HG02759 (cell line): Measurements from ENCODE around the gene SYCP3.
"Not testable (repeated sequence)": the region's sequence is repeated elsewhere in the genome, so short reads cannot be mapped to it uniquely, and the experiment has no call there.

Source experiments
- ATAC-seq: cut with Tn5 transposase; IDR thresholded peaks from one replicate; pipeline ENCODE4 v1.9.1; 2021; ENCODE audit warnings: mild to moderate bottlenecking, moderate library complexity; ENCODE audit not compliant: unreplicated experiment

The SYCP3 gene

DNA sequence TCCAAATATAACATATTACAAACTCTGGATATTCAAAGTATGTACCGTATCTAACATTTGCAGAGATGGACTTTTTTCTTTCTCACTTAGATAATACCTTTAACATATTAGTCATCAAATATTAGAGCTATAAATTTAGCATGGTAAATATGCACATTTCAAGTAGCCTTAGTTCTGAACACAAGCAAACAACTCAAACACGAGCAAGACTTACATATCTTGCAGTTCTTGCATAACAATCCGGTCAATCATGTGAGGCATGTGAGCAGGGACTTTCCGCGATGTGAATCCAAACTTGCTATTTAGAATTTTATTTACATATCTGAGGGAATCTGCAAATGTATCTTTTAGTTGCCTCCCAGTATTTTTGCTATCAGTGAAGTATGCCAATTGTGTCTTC, 22.1 kb upstream of the SYCP3 start:
- ATAC-seq: no peak

DNA sequence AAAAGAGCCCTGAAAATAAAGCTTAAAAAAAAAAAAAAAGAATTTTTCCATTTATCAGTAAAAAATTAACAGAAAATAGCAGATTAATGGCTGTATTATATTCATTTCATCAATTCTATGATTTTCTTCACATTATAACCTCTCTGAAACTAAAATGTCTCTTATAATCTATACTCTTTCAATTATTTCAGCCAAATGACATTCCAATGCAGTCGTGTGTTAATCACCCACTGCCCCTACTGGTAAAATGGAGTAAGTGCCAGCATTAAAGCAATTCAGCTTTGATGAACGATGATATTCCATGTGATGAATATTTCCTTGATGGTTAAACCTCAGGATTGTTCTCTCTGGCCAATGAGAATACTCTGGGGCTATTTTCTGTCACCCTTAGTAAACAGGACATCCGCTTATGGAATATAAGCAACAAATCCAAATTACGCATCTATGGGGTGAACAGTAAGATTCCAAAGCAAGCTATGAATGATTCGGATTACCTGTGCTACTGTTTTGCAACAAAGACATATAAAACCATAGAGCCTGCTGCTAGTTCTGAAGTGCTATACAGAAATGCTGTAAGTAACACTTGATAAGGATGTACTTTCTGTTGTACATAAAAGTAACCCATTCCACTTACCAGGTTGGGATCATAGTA, 20.3 kb upstream of the SYCP3 start:
- ATAC-seq: no peak

DNA sequence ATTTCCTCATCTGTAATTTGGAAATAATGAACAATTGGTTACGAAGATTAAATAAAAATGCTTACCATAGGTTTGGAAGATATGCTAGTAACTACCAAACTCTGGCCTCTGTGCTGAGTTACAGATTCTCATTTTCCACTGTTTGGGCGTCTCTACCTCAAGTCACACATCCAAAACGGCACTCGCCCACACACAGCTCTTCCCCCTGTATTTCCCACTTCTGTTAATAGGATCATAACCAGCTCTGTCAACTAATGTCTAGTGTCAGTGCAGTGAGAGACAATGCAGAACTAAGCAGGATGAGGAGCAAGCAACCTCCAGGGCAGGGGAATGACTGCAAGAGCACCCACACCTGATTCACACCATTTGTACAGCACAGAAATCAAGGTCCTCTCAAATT, 10.9 kb upstream of the SYCP3 start:
- ATAC-seq: no peak

DNA sequence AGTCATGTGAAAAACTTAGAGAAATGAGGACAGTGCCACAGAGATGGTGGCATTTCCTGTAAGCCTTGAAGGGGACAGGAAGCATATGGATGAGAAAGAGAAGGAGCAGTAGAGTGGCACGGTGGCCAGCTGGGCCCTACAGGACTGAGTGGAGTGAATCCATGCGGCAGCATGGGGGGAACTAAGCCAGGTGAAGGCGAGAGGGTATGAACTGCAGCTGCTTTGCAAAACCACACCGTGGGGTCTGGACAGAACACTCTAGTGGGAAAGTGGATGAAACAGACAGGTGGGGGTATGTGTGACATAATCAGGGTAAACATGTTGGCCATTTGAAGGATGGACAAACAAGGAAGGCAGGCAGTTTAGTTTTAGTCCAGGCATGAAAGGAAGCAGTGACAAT, 10.4 kb upstream of the SYCP3 start:
- ATAC-seq: no peak

DNA sequence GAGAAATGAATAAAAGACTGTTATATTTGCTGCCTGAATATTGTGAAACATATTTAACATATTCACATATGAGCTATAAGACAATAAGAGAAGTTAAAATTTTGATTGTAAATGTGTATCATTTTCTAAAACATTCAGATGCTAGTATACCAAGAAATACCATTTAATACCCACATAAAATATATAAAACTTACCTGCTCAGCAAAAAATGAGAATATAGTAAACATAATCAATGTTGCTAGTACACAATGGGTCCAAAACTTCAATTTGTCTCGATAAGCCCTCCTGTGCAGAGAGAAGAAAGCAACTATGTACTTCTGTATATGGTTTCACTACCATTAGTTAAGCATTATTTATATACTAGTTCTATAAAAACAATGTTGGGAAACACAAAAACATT, 9.6 kb upstream of the SYCP3 start:
- no peak for ATAC-seq

DNA sequence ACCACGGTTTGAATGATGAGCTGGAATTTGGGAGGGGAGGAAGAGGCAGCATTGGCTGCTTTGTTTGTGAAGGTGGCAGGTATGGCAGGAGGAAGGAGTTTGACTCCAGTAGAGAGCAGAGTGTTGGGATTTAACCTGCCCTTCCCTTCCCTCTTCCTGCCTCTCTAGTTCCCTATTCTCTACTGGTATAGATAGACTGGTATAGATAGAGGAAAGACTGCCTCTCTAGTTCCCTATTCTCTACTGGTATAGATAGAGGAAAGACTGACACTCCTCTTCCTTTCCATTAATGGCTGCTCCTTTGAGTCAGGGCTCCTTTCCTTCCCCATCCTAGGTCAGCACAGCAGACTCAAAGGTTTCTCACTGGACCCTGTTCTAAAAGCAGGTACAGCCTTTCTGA, 8.4 kb upstream of the SYCP3 start:
- no peak for ATAC-seq

DNA sequence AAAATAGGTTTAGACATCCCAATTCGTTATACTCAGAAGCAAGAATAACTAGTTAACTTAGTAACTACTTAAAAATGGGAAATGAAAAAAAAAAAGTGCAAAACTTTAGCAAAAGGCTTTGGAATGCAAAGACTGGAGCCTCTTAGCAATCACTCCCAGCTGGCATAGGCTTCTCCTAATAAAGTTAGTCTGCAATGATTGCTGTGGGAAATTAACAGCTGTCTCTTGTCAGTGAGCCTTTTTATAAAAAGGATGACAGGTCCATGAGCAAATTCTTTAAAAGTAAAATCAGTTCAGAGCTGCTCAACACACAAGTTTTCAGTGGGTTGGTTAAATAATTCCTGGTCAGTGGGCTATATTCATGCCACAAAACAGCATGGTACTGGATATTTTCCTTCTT, 7.4 kb upstream of the SYCP3 start:
- no peak for ATAC-seq

DNA sequence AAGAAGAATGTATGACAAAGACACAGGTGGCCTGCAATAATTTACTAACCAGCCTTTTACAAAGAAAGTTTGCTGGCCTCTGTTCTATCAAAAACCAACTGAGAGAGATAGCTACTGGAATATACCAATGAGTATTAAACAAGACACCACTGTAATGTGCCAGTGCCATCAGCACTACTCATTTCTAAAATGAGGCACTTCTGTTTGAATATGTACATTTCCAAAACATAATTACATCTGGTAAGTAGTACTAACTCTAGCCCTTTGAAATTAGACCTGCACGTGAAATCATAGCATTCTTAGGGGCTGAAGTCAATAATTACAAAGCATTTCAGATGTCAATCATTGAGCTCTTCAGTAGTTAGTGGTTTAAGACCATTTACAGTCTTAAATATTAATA, 6.9 kb upstream of the SYCP3 start:
- ATAC-seq: no peak

DNA sequence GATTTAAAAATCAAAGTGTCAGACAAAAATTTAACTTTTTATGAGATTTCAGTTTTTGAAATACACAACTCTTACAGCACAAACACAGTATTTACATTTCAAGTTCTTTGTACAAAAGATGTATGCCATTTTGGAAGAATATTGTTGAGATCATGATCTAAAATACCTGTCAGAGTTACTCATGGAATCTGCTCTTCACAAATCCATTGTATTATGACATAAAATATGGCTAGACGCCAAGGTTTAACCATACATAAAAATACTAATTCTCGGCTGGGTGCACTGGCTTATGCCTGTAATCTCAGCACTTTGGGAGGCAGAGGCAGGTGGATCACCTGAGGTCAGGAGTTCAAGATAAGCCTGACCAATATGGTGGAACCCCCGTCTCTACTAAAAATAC, 6.2 kb upstream of the SYCP3 start:
- ATAC-seq: no peak

DNA sequence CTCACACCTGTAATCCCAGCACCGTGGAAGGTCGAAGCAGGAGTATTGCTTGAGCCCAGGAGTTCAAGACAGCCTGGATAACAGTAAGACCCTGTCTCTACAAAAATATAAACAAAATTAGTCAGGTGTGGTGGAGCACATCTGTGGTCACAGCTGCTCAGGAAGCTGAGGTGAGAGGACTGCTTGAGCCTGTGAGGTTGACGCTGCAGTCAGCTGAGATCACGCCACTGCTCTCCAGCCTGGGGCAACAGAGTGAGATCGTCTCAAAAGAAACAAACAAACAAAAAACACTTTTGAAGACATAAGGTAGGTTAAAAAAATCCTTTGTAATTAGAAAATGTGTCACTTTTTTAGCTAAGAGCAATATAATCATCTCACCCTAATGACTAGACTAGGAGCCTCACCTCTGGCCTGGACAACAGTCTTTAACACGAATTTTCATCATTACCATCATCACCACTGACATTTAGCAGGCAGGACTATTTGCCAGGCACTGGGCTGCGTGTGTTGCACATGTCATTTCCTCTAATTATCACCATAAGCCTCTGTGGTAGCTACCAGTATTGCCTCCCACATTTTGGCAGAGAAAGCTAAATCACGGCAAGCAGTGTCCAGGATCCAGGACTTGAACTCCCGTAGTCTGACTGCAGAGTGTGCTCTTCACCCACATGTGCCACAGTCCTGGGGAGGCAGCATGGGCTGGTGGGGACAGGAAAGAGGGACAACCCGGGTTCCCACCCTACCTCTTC, 4.6 kb upstream of the SYCP3 start:
- ATAC-seq: peak; percentile 99

DNA sequence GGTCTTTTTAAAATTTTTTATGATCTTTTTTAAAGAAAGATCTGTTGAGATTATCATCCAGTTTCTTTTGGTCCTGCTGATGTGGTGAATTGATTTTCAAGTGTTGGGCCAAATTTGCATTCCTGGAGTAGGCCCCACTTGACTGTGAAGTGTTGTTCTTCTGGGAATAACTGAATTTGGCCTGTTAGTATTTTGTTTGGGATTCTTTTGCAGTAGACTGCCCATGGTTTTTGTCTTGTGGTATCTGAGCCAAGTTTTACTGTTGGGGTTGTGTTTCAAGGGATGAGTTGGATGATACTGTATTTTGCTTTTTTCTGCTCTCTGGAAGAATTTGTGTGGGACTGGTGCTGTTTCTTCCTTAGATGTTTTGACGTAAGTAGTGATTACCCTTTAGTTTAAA, 4.0 kb upstream of the SYCP3 start:
- peak; percentile 1 for ATAC-seq

DNA sequence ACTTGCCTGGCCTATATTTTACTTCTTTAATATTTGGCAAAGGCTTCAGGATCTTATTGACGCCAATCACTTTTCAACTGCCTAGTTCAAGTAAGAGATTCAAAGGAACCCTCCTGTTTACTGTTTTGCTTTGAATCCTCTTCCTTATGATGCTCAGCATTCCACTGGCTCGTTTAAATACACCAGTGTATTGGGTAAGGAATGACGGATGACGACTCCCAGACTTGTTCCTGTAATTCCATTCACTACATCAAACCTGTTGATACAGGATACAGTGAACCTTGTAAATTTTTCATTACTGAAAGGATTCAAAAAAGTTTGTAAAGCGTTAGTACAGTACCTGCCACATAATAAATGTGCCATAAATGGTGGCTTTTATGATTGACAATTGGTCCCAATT, 1.7 kb upstream of the SYCP3 start:
- no peak for ATAC-seq

DNA sequence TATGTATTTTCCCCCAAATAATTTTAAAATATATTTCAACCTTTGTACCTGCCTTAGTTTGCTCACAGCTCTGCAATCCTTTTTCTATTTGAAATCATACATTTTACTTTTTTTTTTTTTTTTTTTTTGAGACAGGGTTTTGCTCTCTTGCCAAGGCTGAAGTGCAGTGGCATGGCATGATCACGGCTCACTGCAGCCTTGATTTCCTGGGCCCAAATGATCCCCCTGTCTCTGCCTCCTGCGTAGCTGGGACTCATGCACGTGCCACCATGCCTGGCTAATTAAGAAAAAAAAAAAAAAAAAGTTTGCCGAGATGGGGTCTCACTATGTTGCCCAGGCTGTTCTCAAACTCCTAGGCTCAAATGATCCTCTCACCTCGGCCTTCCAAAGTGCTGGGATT, 1.3 kb upstream of the SYCP3 start:
- no peak for ATAC-seq

DNA sequence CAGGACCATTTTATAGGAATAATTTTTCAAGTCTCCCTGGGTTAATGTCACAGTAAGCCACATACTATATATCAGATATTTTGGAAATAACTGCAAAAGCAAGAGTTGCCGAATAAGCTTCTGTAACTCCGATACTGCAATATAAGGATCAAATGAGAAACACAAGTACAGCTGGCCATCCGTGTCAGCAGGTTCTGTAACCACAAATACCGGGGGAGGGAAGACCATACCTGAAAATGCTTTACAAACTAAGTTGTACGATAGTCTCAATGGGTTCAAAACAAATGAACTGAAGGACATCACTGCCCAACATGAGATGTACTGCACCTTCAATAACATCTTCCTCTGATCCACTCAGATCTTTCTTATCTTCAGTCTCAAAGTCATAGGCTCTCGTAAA, 1.8 kb downstream of the SYCP3 start:
- no peak for ATAC-seq

DNA sequence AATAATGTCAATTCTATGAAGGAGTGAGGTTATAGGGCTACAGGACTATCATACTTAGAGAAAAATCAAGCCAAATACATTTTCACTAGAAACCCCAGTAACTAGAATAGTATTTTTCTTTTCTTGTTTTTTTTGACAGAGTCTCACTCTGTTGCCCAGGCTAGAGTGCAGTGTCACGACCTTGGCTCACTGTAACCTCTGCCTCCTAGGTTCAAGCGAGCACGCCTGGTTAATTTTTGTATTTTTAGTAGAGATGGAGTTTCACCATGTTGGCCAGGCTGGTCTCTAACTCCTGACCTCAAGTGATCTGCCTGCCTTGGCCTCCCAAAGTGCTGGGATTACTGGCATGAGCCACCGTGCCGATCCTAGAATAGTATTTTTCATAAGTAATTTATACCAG, 4.8 kb downstream of the SYCP3 start:
- ATAC-seq: not testable (repeated sequence)

DNA sequence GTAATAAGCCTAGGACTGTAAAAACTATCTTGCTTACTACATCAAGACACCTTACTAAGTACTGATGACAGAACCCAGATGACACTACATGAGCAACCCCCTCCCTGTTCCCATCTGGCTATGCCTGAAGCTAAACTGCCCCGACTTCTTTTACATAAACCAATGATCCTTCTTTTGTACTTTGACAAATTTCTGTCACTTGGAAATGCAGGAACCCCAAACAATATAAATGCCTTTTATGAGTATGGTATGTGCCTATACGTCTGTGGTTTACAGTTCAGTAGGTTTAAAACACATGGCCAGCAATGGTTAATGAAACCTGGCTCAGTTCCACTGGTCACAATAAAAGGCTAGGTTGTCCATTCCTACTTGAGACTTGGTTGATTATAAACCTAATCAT, 6.1 kb downstream of the SYCP3 start:
- no peak for ATAC-seq

DNA sequence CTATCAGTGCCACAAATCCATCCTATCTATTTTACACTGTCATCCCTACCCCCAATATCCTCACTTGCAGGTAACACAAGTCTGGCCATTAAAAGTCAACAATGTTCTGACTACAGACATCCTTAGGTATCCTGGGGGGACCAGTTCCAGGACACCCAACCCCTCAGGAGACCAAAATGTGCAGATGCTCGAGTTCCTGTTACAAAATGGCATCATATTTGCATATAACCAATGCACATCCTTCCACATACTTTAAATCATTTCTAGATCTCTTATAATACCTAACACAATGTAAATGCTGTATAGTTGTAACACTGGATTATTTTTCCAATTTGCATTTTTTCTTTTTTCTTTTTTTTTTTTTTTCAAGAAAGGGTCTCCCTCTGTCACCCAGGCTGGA, 6.9 kb downstream of the SYCP3 start:
- ATAC-seq: no peak

DNA sequence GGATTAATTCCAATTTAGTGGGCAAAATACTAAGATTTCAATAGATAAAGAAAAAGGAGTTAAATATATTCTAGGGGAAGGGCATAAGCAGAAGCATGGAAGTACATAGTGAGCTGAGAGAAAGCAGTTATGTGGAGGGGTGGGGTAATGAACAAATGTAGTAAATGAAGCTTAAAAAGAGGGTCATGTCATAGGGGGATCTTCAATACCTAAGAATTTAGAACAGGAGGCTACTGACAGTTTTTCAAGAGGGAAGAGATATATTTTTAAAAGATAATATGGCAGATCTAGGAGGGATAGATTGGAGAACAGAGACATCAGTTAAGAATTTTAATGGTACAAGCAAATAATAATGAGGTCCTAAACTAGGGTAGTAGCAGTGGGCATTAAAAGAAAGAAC, 9.4 kb downstream of the SYCP3 start:
- no peak for ATAC-seq

DNA sequence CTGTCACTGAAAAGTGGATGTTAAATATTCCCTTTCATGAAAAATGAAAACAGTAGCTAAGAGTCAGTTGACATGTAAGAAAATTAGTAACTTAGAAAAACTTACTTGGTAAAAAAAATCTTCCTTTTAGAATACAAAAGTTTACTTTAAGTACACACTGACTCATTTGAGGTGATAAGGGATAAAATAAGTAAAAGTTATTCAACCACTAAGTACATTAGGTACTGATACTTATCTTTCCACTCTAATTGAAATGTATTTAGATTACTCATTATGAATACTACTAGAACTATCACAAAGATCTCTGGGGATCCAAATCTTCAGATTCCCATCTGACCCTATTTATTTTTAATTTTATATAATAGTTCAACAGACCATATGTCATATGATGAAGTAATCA, 12.2 kb downstream of the SYCP3 start:
- no peak for ATAC-seq

DNA sequence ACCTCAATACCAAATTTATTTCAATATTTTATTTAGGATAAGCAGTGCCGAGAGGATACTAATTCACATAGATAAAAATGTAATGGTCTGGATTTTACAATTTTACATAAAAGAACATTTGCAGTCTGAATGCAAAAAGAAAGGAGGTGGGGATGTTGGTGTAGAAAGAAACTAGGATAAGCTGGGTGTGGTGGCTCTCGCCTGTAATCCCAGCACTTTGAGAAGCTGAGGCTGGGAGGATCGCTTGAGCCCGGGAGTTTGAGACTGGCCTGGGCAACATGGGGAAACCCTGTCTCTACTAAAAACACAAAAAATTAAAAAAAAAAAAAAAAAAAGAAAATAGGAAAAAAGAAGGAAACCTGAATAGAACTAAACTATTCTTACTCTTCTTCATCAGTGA, 16.9 kb downstream of the SYCP3 start:
- no peak for ATAC-seq

DNA sequence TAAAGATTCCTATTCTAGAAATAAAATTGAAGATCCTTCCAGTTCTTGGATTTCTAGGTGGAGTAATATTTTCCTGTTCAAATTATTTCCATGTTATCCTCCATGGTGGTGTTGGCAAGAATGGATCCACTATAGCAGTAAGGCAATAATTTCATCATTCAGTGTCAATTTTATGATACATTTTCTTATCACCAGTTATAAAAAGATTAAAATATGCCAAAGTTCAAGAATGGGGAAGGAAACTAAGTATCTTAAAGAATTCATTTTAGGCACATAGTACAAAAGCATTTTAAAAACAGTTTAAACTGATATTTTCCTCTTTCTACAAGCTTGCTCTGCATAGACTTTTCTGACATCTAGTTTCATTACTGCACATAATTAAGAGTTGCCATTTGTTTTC, 19.1 kb downstream of the SYCP3 start:
- ATAC-seq: no peak

DNA sequence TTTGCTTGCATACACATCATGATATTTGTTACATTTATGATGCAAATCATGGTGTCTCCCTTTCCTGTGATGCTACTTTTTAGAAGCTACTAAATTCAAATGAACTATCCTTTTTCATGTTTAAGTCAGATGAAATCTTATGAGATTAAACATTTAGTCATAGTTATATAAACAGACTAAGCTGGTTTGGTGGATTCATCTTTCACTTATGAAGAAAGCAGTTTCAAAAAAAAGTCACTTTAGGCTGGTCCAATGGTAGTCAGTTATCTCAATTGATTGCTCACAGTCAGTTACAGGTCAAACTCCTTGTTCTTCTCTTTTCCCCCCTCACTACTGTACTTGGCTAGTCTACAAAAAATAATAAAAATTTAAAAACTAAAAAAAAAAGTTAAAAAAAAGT, 19.7 kb downstream of the SYCP3 start:
- ATAC-seq: no peak

DNA sequence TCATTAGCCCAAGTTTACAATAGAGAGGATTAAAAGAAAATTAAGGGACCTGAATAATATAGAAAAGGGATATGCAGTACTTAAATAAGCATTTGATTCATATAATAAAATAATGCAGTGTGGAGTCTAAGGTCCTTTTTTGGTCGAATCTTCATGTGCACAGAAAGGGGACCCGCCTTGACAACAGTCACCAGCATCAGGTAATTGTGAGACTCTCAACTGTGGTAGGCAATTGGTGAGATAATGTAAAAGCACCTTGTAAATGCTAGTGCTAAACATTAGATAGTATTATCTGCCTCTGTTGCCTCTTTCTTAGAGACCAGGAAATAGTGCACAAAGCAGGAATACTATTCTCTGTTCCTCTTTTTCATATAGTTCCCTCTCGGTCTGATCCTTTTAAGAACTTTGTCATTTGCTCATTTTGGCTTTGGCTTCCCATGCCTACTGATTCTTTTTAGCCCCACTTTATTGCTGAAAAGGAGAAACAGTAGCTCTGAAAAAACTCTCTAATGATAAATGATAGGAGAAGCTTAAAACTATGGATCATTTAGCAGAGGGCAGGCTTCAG, 24.3 kb downstream of the SYCP3 start:
- no peak for ATAC-seq
